GM18526 (cell line): ENCODE results near the gene FHDC1.

ENCODE experiments used
- POLR2A ChIP-seq: IDR thresholded peaks from 3 replicates; pipeline ENCODE4 v1.6.1; 2011; ENCODE audit not compliant: insufficient read length; ENCODE audit errors: extremely low read depth

The FHDC1 gene

GRCh38 chr4:153001626-153002025 is 65.5 kb downstream of the FHDC1 start:
- no peak for TF ChIP-seq POLR2A

GRCh38 chr4:153002110-153002509 is 66.0 kb downstream of the FHDC1 start:
- no peak for TF ChIP-seq POLR2A

DNA sequence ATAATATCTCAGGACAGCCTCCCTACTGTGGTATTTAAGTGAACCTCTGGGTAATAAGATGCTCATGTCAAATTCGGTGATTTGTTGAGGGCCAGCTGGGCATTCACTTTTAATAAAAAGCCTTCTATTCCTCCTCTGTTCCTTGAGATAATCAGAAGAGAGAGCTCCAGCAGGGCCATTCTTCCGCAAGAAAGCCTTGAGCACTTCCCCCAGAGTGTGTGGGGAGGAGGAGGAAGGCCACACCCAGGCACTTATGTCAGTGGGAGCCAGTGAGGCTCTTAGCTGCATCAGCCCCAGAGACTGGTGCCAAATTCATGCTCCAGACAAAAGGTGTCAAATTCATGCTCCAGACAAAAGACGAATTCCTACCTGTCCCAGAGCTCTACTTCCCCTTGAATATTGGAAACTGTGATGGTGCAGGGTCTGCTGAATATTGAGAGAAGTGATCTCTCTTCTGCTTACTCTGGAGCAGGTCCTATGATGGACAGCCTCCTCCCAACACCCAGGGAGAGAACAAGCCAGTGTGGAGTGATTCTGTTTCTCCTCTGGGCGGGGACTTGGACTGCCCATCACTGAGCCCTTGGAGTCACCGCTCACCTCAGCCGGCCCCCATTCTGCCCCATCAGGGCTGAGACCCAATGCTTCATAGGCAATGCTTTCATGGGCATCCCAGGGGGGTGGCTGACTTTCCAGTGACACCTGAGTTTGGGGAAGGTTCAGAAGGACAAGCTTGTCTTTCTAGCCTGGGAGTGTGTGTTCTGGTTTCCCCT is 68.1 kb downstream of the FHDC1 start:
- TF ChIP-seq POLR2A, result no peak

DNA sequence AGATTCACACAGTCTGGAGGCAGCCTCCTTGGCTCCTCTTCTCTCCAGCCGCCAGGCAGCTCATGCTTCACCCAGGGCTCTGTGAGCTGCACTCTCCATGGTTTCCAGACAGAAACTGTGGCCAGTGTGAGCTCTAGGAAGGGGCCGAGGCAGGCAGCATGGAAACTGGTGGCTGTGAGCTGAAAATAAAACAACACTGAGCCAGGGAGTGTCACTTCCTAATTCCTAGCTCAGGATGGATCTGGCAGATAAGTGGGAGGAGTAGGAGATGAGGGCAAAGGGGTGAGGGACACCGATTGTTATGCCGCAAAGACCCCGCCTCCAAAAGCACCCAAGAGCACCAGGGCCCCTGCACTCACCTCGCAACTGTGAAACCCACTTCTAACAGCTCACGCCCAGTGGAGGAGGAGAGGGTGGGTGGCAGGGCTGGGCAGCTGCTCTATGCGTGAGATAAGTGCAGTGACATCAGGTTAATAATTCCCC is 69.8 kb downstream of the FHDC1 start:
- no peak for TF ChIP-seq POLR2A

DNA sequence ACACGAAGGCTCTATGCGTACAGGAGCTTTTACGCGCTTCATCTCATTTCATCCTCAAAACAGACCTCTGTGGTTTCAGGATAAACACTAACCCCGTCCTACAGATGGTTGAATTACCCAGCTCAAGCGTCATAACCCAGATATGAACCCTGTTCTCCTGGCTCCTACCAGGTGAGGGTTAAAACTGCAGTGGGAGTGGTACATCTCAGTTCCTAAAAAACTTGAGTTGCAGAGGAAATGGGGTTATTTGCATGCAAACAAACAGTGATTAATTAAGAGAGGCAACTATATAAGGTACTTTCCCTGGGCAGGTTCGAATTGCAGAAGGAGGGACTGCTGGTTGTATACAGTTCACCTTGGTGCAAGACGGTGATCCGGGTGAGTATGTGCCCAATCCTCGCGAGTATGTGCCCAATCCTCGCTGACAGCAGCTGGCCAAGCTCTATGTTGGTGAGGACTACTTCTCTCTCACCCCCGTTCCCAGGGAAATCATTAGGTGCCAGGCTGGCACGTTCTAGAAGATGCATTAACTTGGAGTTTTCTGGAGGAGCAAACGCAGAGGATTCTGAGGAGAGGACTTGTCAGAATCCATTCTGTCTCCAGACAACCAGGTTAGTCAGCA is 72.6 kb downstream of the FHDC1 start:
- TF ChIP-seq POLR2A, result no peak

DNA sequence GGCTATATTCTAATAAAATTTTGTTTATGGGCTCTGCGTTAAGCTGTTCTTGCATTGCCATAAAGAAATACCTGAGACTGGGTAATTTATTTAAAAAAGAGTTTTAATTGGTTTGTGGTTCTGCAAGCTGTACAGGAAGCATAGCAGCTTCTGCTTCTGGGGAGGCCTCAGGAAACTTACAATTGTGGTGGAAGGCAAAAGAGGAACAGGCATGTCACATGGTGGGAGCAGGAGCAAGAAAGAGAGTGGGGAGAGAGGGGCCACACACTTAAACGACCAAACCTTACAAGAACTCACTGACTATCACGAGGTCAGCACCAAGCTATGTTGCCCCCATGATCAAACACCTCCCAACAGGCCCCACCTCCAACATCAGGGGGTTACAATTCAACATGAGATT is 74.0 kb downstream of the FHDC1 start:
- no peak for TF ChIP-seq POLR2A

- no peak for TF ChIP-seq POLR2A
Measured at GRCh38 chr4:153013202-153013977, 77.3 kb downstream of the FHDC1 start.

DNA sequence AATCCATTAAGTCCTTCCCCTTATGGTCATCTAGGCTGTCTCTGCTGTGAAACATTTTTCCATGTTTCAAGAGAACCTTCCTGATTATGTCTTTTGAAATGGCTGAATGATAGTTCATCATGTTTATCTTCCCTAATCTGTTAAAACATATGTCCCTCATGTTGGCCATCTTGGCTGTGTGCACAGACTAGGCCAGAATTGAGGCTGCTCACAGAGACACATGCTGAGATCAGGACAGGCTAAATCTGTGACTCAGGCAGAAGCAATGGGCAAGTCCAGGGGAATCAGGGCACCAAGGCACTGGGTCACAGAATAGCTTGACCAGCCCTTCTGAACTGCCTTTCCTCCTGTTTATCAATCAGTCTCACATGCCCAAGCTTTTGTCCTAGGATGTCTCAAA is 78.3 kb downstream of the FHDC1 start:
- TF ChIP-seq POLR2A, result no peak

GRCh38 chr4:153016592-153016991 is 80.5 kb downstream of the FHDC1 start:
- no peak for TF ChIP-seq POLR2A

DNA sequence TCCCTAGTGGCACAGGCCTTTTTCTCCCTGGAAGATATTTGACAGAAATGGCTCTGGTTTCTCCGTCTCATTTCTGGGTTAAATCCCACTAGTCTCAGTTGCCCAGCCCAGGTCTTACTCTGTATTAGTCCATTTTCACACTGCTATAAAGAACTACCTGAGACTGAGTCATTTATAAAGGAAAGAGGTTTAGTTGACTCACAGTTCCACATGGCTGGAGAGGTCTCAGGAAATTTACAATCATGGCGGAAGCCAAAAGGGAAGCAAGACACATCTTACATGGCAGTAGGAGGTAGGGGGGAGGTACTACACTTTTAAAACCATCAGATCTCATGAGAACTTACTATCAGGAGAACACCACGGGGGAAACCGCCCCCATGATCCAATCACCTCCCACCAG is 81.9 kb downstream of the FHDC1 start:
- TF ChIP-seq POLR2A, result no peak

DNA sequence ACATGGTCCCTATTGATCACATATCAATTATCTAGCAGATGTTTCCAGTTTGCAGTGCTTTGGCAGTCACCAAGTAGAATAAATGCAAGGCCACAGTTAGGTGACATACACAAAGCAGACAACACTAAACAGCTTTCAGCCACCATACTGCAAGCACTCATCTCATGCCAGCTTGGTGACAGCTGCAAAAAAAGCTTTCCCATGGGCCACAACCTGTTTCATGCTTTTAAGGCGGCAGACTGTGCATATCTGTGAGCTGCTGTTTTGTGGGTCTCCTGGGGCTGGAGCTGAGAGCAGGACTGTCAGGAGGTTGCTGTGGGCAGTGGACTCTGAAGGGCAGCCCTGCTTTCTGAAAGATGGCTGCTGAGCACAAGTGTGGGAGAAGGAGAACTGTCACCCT is 82.6 kb downstream of the FHDC1 start:
- TF ChIP-seq POLR2A, result no peak

- no peak for TF ChIP-seq POLR2A
Measured at GRCh38 chr4:153019906-153020305, 83.8 kb downstream of the FHDC1 start.

DNA sequence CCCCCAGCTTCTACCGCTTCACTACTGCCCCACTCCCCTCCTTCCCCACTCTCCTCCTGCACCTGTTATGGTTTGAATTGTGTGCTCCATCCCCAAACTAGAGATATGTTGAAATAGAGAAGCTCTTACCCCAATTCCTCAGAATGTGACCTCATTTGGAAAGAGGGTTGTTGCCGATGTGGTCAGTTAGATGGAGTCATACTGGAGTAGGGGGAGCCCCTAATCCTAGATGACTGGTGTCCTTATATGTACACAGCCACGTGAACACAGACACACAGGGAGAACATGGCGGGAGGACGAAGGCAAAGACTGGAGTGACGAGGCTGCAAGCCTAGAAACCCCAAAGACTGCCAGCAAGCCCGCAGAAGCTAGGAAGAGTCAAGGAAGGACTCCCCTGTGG is 84.3 kb downstream of the FHDC1 start:
- no peak for TF ChIP-seq POLR2A

DNA sequence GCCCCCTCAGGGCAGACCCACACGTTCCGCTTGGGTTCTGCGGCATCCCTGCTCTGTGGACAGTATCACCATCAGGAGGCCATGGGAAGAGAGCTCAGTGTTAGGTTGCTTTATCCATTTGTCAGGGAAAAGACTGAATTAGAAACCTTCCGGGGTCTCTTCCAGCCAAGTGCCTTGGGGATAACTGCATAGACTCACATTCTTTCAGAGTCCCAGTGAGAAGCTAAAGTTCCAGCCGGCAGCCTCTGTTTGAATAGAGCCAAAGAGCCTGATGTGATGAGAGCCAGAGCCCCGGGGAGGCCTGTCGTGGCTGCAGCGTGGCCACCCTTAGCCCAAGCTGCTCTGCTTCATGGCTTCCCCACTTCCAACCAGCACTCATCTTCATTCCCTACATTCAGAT is 85.2 kb downstream of the FHDC1 start:
- TF ChIP-seq POLR2A, result no peak

GRCh38 chr4:153022241-153022715 is 86.2 kb downstream of the FHDC1 start:
- TF ChIP-seq POLR2A, result no peak

DNA sequence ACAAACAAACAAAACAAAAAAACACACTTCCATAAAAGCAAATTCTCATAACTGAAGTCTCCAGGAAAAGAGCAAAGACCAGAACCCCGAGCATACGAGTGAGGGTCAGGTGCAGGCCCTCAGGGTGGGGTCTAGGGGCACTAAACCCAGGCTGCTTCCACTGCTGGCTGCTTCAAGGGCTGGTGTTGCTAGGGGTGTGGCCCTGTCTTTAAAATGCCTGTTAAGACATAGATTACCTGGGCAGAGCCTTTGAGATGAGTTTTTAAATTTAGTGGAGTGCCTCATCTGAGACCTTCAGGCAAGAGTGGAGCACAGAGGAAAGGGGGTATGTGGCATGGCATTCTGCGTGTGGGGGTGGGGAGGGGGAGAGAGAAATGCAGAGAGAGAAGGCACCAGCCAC is 87.0 kb downstream of the FHDC1 start:
- no peak for TF ChIP-seq POLR2A
